ENCODE results near the gene NPVF.

NPVF gene

GRCh38 chr7:25223206-25223605 is 5.1 kb downstream of the NPVF start:
- DNase-seq: no peak

GRCh38 chr7:25222666-25223065 is 5.6 kb downstream of the NPVF start:
- no peak for DNase-seq

DNA sequence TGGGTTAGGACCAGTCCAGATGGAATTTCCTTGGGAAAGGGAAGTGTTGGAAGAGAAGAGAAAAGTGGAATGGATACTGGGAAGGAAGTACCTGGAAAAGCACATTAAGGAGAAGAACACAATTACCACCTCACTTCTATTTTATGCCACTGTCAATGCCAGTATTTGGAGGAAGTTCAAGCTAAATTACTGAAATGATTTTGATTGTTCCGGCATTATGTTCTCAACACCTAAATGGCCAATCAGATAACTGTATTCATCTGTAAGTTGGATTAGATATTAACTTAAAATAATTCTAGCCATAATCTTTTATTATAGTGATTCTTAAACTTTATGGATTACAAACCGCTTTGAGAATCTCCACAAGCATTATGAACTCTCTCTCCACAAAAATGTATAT is 7.3 kb downstream of the NPVF start:
- DNase-seq: no peak

DNA sequence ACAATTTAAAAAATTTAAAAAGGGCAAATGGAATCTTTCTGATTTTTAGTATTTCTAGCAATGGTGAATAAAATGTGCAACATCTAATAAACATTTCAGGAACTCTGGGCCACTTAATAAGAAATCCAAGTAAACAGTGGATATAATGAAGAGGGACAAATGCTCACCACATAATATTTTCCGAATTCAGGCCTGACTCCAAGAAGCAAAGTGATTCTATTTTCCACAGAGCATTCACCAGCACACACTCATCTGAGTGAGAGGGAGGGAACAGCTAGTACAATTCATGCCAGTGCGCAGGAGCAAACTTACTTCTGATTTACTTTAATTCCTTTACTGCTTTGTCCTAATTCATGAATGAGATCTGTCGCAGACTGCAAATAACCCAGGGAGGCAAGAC is 10.1 kb downstream of the NPVF start:
- no peak for DNase-seq

DNA sequence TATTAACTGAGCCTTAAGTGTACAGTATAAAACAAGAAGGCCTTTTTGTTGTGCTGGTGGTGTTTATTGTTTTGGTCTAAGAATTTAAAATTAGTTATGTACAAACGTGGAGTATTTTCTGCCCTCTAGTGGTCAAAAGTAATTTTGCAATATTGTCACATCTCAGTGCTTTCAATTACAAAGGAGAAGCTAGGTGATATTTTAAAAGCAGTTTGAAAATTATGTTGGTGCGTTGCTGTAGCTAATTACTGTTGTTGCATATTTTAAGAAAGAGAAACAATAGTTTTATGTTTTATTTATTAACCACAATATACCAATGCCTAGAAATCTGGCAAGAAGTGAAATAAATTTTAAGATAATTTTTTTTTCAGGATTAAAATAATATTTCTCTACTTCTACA is 11.4 kb downstream of the NPVF start:
- DNase-seq: no peak

GRCh38 chr7:25215694-25216335 is 12.5 kb downstream of the NPVF start:
- no peak for DNase-seq

- DNase-seq: no peak
These were observed 19.6 kb downstream of the NPVF start for GRCh38 chr7:25208525-25209221.

DNA sequence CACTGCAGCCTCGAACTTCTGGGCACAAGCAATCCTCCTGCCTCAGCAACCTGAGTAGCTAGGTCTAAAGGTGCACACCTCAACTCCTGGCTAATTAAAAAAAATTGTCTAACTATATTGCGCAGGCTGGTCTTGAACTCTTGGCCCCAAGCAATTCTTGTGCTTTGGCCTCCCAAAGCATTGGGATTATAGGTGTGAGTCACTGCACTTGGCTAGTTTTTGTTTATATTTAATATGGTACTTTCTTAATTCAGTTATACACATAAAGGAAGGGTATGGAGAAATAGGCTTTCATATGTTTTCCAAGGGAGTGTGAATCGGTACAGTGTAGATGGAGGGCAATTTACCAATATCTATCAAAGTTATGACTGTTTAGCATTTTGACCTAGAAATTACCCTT is 20.4 kb downstream of the NPVF start:
- DNase-seq: no peak

GRCh38 chr7:25206765-25207164 is 21.5 kb downstream of the NPVF start:
- no peak for DNase-seq

- no peak for DNase-seq
These were observed 32.0 kb downstream of the NPVF start for GRCh38 chr7:25196132-25196896.

DNA sequence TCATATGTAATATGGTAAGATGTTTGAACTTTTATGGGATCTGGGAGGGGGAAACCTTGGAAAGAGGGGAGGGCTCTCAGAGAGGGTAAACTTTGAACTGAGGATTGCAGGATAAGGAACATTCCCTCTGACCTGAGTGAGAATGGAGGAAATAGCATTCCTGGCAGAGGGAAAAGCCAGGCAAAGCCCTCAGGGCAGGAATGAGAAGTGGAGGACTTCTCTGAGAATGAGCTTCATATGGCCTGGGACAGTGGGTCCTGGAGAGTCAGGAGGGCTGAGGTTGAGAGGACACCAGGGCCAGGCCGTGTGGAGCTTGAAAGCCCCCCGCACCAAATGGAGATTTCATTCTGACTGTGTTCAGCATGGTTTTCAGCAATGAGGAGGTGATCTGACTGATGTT is 34.2 kb downstream of the NPVF start:
- DNase-seq: no peak

DNA sequence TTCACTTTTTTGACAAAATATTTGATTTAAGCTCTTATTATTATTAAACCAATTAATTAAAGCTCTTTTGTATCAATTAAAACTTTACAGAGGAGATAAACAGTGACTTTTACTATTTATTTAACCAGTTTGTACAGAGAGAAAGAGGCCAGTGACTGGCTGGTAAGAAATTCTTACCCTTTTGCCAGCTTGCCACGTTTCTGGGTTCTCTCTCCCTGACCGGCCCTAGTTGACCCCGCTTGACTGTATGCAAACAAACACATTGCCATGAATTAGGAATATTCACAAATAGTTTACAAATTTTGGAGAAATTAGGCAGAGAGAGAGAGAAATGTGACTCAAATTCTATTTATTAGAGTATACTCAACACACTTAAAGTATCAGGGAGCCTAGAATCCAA is 36.2 kb downstream of the NPVF start:
- DNase-seq: no peak

GRCh38 chr7:25189197-25189596 is 39.1 kb downstream of the NPVF start:
- no peak for DNase-seq

DNA sequence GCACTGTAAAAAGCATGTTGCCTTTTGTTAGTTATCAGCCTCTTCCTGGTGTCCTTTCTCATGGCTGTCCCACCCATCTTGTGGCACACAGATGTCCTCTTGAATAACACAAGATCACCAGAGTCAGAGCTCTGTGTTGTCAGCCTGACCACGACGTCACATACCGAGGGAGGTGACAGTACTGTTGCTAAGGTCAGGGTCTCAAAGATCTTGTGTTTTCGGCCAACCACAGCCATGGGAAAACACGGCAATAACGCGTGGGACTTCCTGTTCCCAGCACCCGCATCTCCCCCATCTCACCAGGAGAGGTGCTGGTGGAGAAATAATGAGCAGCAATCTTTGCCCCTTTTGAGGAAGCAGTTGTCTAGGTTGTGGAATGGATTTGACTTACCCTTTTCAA is 40.4 kb downstream of the NPVF start:
- DNase-seq: no peak

- no peak for DNase-seq
These were observed 41.9 kb downstream of the NPVF start for GRCh38 chr7:25186436-25186835.

GRCh38 chr7:25181532-25181931 is 46.8 kb downstream of the NPVF start:
- DNase-seq: no peak

DNA sequence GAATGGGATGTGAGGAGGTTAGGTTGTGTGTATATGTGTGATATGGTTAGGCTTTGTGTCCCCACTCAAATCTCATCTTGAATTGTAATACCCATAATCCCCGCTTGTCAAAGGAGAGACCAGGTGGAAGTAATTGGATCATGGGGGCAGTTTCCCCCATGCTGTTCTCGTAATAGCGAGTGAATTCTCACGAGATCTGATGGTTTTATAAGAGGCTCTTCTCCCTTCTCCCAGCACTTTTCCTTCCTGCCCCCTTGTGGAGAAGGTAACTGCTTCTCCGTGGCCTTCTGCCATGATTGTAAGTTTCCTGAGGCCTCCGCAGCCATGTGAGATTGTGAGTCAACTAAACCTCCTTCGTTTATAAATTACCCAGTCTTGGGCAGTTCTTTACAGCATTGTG is 47.3 kb downstream of the NPVF start:
- no peak for DNase-seq

DNA sequence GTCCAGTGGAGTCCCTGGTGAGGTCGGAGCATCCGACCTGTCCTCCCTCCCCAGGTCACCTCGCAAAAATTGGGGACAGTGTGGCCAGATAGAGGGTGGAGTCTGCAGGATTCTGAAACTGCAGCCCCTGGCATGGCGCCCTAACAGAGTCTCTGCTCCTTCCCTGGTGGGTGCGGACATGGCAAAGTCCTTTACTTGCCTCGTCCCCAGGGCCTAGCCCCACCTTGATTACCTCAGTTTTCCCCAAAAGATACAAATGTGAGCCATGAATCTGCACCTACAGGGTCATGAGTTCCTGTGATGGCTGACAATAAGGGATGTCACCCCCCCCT is 47.7 kb downstream of the NPVF start:
- no peak for DNase-seq

DNA sequence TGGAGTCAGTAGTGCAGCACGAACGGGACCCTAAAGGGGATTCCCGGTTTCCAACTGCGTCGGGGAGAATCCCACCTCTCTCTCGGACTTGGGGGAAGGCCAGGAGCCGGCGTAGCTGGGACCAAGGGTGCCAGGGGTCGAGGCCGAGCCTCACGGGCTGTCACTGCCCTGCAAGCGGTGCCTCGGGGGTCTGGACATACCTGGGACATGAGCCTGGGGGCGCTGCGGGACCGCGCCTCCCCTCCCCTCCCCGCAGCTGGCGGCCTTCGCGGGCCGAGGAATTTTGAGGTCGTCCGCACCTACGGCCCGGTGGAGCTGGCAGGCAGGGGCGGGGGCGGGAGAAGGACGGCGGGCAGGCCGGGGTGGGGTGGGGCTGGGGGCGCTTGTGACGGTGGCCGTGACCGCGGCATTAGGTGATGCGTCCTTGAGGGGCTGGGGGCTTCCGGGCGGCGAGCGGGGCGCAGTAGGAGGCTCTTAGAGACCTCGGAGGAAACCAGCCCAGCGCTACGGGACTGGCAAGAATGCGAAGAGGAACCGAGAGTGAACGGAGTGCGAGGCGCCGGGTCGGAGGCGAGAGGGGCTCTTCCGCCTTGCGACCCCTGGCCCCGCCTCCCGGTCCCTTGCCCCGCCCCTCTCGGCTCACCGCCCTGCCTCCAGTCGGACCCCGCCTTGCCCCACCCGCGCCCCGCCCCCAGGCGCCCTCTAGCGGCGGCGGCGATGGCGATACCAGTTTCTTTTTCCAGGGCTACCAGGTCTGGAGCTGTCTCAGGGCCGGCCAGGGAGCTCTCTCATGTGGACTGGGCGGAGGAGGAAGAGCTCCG is 48.3 kb downstream of the NPVF start:
- DNase-seq: peak; percentile 91 to 98 (median 96)

DNA sequence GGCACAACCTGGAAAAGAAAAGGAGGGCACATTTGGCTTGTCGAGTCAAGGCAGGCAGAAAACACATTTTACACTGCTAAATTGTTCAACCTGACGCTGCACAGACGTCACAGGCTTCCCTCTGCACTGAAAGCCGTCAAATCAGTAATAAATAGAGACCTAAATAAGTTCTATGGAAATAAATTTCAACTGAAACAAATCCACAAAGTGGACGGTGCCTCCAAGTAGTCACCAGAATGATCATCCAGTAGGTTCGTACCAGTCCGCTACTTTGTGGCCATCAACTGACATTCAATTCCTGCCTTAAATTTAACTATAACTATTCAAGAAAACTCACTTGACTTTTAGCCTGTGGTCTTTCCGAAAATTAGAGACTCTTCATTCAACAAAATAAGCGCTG is 49.0 kb downstream of the NPVF start:
- DNase-seq: no peak

Measured in activated CD4-positive, CD25-positive, alpha-beta regulatory T cell (primary cell).